ENCODE results near the gene MVK.

DNA sequence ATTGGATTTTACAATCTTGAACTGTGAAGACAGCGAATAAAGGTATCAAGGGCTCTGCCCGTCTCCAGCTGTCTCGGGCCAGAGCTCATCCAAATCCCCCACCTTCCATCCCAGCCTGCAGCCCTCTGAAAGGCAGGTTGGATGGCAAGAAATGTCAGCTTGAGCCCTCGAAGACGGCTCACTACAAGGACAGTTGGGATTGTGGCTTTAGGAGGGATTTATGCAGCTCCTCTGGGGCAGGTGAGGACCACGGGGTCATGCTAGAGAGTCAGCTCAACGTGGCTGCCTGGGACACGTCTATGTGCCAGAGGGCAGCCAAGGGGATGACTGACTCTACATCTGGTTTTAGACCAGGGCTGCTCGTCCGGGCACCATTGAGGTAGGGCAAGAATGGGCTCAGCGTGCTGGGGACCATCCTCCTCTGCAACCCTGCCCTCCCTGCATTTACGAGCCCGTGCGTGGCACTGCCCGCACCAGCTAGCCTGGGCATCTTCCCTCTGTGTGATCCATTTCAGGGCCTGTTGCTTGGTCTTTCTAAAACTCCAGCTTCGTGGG lies 16.2 kb downstream of the MVK start:
- TF ChIP-seq POLR2A (IDR thresholded peaks at IDR 0.05) = no peak
- TF ChIP-seq CTCF (IDR thresholded peaks at IDR 0.05) = no peak

All from breast epithelium (tissue), 3 donors.